Measurements from ENCODE around the gene COMMD7.

Gene COMMD7

GRCh38 chr20:32678948-32679347 is 64.3 kb downstream of the COMMD7 start:
- no peak for DNase-seq (ENCODE audit: low read depth in 2 of 2)

DNA sequence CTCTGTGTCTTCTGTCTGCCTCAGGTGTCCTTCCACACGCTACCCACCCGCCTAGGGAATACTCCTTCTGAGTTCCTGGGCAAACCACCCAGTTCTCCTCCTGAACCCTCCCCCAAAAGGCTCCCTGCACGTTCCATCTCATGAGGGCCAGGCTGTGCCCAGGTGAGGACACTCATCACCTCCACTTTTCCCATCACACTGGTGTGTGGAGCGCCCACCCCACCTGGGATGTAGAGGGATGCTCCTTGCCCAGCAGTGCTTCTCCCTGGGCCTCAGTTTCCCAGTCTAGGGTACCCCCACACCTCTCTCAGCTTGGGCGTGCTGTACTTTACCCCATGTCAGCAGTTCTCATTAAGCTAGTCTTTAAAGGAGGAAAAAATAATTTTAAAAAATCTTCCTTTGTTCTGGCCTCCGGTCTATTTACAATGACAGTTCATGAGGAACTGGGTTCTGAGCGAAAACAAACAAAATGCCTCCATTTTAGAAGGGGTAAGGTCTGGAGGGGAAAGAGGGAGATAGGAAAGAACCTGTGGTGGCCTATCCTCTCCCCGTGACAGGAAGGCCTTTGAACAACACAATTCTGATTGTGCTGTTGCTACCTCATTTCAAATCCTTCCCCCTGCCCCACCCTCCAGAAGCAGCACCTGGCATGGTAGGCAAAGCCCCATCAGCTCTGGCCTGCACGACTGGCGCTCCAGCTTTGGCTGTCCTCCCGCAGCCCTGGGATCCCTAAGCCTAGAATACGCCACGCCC is 67.9 kb downstream of the COMMD7 start:
- no peak for DNase-seq (ENCODE audit: low read depth in 2 of 2)

- peak in 1 of 2 experiments; percentile 15 for DNase-seq (ENCODE audit: low read depth in 2 of 2)
Observed at GRCh38 chr20:32674362-32674789, 68.9 kb downstream of the COMMD7 start.

- DNase-seq (ENCODE audit: low read depth in 2 of 2), result no peak
Observed at GRCh38 chr20:32672982-32673851, 70.0 kb downstream of the COMMD7 start.

- DNase-seq (ENCODE audit: low read depth in 2 of 2), result no peak
Observed at GRCh38 chr20:32672394-32672981, 70.8 kb downstream of the COMMD7 start.

GRCh38 chr20:32670773-32671455 is 72.4 kb downstream of the COMMD7 start:
- no peak for DNase-seq (ENCODE audit: low read depth in 2 of 2)

GRCh38 chr20:32667027-32667426 is 76.2 kb downstream of the COMMD7 start:
- DNase-seq (ENCODE audit: low read depth in 2 of 2), result no peak

DNA sequence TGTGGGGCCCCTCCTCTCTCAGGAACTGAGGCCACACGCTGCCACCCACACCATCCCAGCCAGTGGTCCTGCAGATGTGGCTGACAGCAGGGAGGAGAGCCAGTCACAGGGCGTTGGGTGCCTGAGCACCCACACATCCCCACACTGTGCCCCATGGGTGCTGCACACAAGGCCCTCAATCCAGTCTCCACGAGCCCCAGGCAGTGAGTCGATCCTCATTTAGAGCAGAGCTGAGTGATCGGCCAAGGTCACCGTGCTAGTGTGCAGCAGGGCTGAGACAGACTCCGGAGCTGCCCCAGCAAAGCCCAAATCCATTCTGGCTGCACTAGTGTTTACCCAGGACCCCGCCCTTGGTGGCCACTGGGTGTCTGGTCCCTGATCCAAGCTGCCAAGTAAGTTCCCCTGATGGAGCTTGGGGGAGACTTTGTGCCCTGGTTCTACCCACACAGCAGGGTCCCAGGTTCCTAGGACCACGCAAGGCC is 78.5 kb downstream of the COMMD7 start:
- no peak for DNase-seq (ENCODE audit: low read depth in 2 of 2)

- DNase-seq (ENCODE audit: low read depth in 2 of 2), result no peak
Observed at GRCh38 chr20:32664012-32664677, 79.1 kb downstream of the COMMD7 start.

DNA sequence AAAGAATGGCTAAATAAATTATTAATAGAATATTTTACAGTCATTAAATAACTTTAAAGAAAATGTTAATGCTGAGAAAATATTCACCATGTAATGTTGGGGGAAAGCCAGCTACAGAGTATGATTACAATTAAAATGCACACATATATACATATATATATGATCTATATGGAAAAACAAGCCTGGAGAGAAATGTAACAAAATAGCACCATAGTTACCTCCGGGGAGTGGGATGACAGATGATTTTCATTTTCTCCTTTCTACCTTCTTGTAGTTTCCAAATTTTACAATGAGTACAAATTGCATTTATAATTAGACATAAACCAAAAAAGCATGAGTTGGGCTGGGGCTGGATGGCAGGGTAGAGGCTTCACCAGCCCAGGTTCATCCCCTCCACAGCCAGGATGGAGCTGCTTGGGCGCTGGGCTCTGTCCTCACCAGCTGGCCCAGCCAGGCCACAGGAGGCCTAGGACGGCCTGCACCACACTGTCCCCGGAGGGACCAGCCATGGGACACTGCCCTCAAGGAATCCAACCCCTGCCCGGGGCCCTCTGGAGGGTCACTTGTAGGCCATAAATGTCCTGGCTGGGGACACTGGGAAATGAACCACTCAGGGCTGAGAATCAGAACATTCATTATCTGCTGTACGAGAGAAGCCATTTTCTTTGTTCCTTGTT is 79.8 kb downstream of the COMMD7 start:
- DNase-seq (ENCODE audit: low read depth in 2 of 2), result no peak

DNA sequence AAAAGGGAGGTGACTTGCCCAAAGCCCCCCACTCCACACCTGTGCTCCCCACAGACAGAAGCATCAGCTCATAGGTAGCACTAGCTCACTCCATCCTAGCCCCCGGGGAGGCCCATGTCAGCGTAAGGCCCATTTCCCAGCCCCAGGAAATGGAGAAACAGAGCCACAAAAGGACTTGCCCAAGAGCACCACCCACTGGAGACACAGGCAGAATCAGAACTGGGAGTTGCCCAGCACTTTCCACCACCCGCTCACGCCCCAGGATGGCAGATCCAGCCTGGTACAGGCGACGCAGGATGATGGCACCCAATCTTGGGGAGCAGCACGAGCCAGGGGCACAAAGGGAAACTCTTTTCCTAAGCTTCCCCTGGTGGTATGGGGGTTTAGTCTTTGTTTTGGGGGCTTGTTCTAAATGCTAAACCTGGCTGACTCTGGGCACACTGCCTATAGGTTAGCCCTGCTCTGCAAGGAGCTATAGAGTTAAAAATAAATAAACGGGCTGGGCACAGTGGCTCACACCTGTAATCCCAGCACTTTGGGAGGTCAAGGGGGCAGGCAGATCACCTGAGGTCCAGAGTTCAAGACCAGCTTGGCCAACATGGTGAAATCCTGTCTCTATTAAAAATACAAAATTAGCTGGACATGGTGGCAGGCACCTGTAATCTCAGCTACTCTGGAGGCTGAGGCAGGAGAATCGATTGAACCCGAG is 81.3 kb downstream of the COMMD7 start:
- no peak for DNase-seq (ENCODE audit: low read depth in 2 of 2)

DNA sequence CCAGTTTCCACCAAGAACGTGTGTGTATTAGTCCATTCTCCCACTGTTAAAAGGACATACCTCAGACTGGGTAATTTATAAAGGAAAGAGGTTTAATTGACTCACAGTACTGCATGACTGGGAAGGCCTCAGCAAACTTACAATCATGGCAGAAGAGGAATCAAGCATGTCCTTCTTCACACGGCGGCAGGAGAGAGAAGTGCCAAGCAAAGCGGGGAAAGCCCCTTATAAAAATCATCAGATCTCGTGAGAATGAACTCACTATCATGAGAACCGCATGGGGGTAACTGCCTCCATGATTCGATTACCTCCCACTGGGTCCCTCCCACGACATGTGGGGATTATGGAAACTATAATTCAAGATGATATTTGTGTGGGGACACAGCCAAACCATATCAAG is 82.6 kb downstream of the COMMD7 start:
- no peak for DNase-seq (ENCODE audit: low read depth in 2 of 2)

- DNase-seq (ENCODE audit: low read depth in 2 of 2), result no peak
Observed at GRCh38 chr20:32656827-32657226, 86.4 kb downstream of the COMMD7 start.

- DNase-seq (ENCODE audit: low read depth in 2 of 2), result no peak
Observed at GRCh38 chr20:32655903-32656512, 87.3 kb downstream of the COMMD7 start.

GRCh38 chr20:32652739-32653526 is 90.3 kb downstream of the COMMD7 start:
- peak; percentile 34 to 43 for DNase-seq (ENCODE audit: low read depth in 2 of 2)

Measured in fibroblast of skin of left quadriceps (primary cell).